ENCODE data around the gene CYP4Z1. TPM values are rescaled to one million over a fixed set of nuclear protein-coding genes. Genes with fewer than 3 reads are reported as not detected.
A peak's percentile ranks its signal among the peaks of the same experiment; 100 is the strongest.
"Not testable (repeated sequence)": the region's sequence is repeated elsewhere in the genome, so short reads cannot be mapped to it uniquely, and the experiment has no call there.

The CYP4Z1 gene
- not detected in 2 replicates for total RNA-seq (2014; rRNA removed; shearing (Covaris generic))
- polyA plus RNA-seq (2015; cell fraction: cytosol; rRNA removed): not detected in 2 replicates
- polyA plus RNA-seq (2015; cell fraction: nucleus; rRNA removed): not detected in 2 replicates

GRCh38 chr1:47067097-47067594, at the start of gene CYP4Z1:
Gene CYP4Z1 (plus strand): TSS chr1:47067231. CDS start chr1:47067491, 260 bp downstream.
- no peak for DNase-seq (ENCODE audit: low read depth, low spot score)
- in situ Hi-C loops (cut with HindIII; ENCODE audit: low pct_unique_long_range_greater_than_20kb, low sequenced_read_pairs): no loop called here

- no peak for DNase-seq (ENCODE audit: low read depth, low spot score)
- in situ Hi-C loops (cut with HindIII; ENCODE audit: low pct_unique_long_range_greater_than_20kb, low sequenced_read_pairs): no loop called here
Observed at GRCh38 chr1:47021070-47021469, 46.0 kb upstream of the CYP4Z1 start.

- in situ Hi-C loops (cut with HindIII; ENCODE audit: low pct_unique_long_range_greater_than_20kb, low sequenced_read_pairs): no loop called here
- no peak for DNase-seq (ENCODE audit: low read depth, low spot score)
Observed at GRCh38 chr1:47023268-47024140, 43.5 kb upstream of the CYP4Z1 start, which contains the start of gene CYP4X1. Gene CYP4X1 (plus strand): TSS chr1:47023669. CDS start chr1:47023818, 149 bp downstream.

GRCh38 chr1:47024141-47024801, 42.8 kb upstream of the CYP4Z1 start:
- in situ Hi-C loops (cut with HindIII; ENCODE audit: low pct_unique_long_range_greater_than_20kb, low sequenced_read_pairs): no loop called here
- DNase-seq (ENCODE audit: low read depth, low spot score): no peak

GRCh38 chr1:47030170-47030805, 36.7 kb upstream of the CYP4Z1 start:
- no peak for DNase-seq (ENCODE audit: low read depth, low spot score)
- in situ Hi-C loops (cut with HindIII; ENCODE audit: low pct_unique_long_range_greater_than_20kb, low sequenced_read_pairs): no loop called here

- in situ Hi-C loops (cut with HindIII; ENCODE audit: low pct_unique_long_range_greater_than_20kb, low sequenced_read_pairs): no loop called here
Observed at GRCh38 chr1:47031059-47031458, 36.0 kb upstream of the CYP4Z1 start.

GRCh38 chr1:47031585-47031984, 35.4 kb upstream of the CYP4Z1 start:
- in situ Hi-C loops (cut with HindIII; ENCODE audit: low pct_unique_long_range_greater_than_20kb, low sequenced_read_pairs): no loop called here
- no peak for DNase-seq (ENCODE audit: low read depth, low spot score)

More at GRCh38 chr1:47031059-47031458, 36.0 kb upstream of the CYP4Z1 start:
- peak; percentile 75 for DNase-seq (ENCODE audit: low read depth, low spot score)

GRCh38 chr1:47036764-47037163, 30.3 kb upstream of the CYP4Z1 start:
- in situ Hi-C loops (cut with HindIII; ENCODE audit: low pct_unique_long_range_greater_than_20kb, low sequenced_read_pairs): no loop called here
- DNase-seq (ENCODE audit: low read depth, low spot score): no peak

GRCh38 chr1:47059376-47059775, 7.7 kb upstream of the CYP4Z1 start:
- no peak for DNase-seq (ENCODE audit: low read depth, low spot score)
- in situ Hi-C loops (cut with HindIII; ENCODE audit: low pct_unique_long_range_greater_than_20kb, low sequenced_read_pairs): no loop called here

- in situ Hi-C loops (cut with HindIII; ENCODE audit: low pct_unique_long_range_greater_than_20kb, low sequenced_read_pairs); DNase-seq (ENCODE audit: low read depth, low spot score): not testable (repeated sequence)
Observed at GRCh38 chr1:47069080-47069479, 2.0 kb downstream of the CYP4Z1 start.

- in situ Hi-C loops (cut with HindIII; ENCODE audit: low pct_unique_long_range_greater_than_20kb, low sequenced_read_pairs); DNase-seq (ENCODE audit: low read depth, low spot score): not testable (repeated sequence)
Observed at GRCh38 chr1:47069509-47069908, 2.5 kb downstream of the CYP4Z1 start.

GRCh38 chr1:47089356-47089755, 22.3 kb downstream of the CYP4Z1 start:
- peak; percentile 44 for DNase-seq (ENCODE audit: low read depth, low spot score)
- in situ Hi-C loops (cut with HindIII; ENCODE audit: low pct_unique_long_range_greater_than_20kb, low sequenced_read_pairs): not testable (repeated sequence)

- DNase-seq (ENCODE audit: low read depth, low spot score); in situ Hi-C loops (cut with HindIII; ENCODE audit: low pct_unique_long_range_greater_than_20kb, low sequenced_read_pairs): not testable (repeated sequence)
Observed at GRCh38 chr1:47091476-47091875, 24.4 kb downstream of the CYP4Z1 start.

GRCh38 chr1:47104816-47105215, 37.8 kb downstream of the CYP4Z1 start:
- peak; percentile 14 for DNase-seq (ENCODE audit: low read depth, low spot score)

GRCh38 chr1:47106792-47107191, 39.8 kb downstream of the CYP4Z1 start:
- DNase-seq (ENCODE audit: low read depth, low spot score): no peak
- in situ Hi-C loops (cut with HindIII; ENCODE audit: low pct_unique_long_range_greater_than_20kb, low sequenced_read_pairs): no loop called here

More at GRCh38 chr1:47104816-47105215, 37.8 kb downstream of the CYP4Z1 start:
- in situ Hi-C loops (cut with HindIII; ENCODE audit: low pct_unique_long_range_greater_than_20kb, low sequenced_read_pairs): no loop called here

- in situ Hi-C loops (cut with HindIII; ENCODE audit: low pct_unique_long_range_greater_than_20kb, low sequenced_read_pairs); DNase-seq (ENCODE audit: low read depth, low spot score): not testable (repeated sequence)
Observed at GRCh38 chr1:47107851-47108574, 41.0 kb downstream of the CYP4Z1 start.

- DNase-seq (ENCODE audit: low read depth, low spot score); in situ Hi-C loops (cut with HindIII; ENCODE audit: low pct_unique_long_range_greater_than_20kb, low sequenced_read_pairs): not testable (repeated sequence)
Observed at GRCh38 chr1:47109482-47109881, 42.5 kb downstream of the CYP4Z1 start.
